ENCODE measurements around the gene ATP1A4.

Gene ATP1A4

GRCh38 chr1:160207771-160208556 is 56.6 kb downstream of the ATP1A4 start:
- no peak for DNase-seq

GRCh38 chr1:160208557-160209320 is 57.3 kb downstream of the ATP1A4 start:
- no peak for DNase-seq

GRCh38 chr1:160209321-160210046 is 58.1 kb downstream of the ATP1A4 start:
- no peak for DNase-seq

DNA sequence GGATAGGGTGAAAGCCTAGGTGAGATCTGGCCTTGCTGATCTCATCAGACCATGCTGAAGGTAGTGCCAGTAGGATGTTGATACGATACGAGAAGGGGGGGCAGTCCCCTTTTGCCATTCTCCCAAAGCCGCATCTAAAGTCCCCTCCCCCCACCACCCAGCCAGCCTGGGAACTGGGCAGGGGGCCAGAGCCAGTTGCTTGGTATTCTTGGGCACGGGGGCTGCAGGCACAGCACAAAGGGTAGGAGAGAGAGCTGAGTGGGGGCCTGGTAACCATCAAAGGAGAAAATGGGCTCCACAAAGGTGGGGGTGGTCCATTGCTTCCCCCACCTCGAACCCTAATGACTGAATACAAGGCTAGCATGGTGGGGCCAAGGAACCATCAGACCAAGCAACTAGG is 59.2 kb downstream of the ATP1A4 start:
- no peak for DNase-seq

- no peak for DNase-seq
Measured at GRCh38 chr1:160211046-160211790, 59.8 kb downstream of the ATP1A4 start.

DNA sequence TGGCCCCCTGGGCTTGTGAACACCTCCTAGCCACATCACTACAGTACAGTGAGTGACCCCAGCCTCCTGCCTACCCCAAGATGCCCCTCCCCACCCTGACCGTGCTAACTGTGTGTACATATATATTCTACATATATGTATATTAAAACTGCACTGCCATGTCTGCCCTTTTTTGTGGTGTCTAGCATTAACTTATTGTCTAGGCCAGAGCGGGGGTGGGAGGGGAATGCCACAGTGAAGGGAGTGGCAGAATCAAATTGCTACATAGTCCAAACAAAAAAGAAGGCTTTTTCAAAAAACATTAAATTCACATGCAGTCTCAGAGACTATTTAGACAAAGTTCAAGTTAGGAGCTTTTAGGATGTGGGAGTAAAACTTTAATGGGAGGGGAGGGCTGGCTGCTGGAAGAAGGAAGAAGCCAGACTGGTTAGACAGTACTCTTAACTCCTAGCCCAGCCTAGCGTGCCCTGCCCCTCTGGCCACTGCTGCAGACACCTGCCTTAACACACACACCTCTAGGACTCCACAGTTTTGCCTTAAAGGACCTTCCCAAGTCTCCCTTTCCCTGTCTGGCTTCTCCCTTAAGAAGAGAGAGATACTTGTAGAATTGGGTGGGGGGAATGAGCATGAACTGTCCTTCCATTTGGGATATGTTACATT is 63.2 kb downstream of the ATP1A4 start:
- DNase-seq = no peak

- no peak for DNase-seq
Measured at GRCh38 chr1:160216301-160216700, 64.9 kb downstream of the ATP1A4 start.

DNA sequence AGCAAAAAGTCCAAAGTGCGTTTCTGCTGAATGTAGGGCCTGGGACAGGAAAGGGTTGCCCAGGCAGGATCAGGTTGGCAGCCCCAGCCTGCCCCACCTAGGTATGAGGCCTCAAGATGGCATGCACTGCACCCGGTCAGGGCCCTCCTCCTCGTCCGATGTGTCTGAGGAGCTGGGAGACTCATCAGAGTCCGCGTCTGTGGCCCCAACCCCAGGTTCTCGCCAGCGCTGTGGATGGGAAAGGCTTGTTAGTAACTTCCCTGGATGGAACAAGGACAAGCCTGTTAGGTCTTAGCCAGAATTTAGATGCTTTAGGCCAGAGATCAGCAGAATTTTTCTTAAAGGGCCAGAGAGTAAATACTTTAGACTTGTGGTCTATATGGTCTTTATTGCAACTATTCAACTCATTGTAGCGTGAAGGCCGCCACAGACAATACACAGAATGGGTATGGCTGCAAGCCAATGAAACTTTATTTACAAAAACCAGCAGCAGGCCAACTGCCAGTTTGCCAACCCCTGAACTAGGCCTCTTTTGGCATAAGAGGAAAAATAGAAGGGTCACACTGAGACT is 66.2 kb downstream of the ATP1A4 start:
- no peak for DNase-seq

GRCh38 chr1:160219062-160219929 is 67.9 kb downstream of the ATP1A4 start:
- DNase-seq = peak; percentile 28

GRCh38 chr1:160220301-160220700 is 68.9 kb downstream of the ATP1A4 start:
- DNase-seq = no peak

- DNase-seq = no peak
Measured at GRCh38 chr1:160221089-160221488, 69.7 kb downstream of the ATP1A4 start.

GRCh38 chr1:160222546-160222945 is 71.1 kb downstream of the ATP1A4 start:
- no peak for DNase-seq

- no peak for DNase-seq
Measured at GRCh38 chr1:160224606-160225005, 73.2 kb downstream of the ATP1A4 start.

GRCh38 chr1:160225345-160225744 is 73.9 kb downstream of the ATP1A4 start:
- no peak for DNase-seq

GRCh38 chr1:160226623-160227022 is 75.2 kb downstream of the ATP1A4 start:
- no peak for DNase-seq

DNA sequence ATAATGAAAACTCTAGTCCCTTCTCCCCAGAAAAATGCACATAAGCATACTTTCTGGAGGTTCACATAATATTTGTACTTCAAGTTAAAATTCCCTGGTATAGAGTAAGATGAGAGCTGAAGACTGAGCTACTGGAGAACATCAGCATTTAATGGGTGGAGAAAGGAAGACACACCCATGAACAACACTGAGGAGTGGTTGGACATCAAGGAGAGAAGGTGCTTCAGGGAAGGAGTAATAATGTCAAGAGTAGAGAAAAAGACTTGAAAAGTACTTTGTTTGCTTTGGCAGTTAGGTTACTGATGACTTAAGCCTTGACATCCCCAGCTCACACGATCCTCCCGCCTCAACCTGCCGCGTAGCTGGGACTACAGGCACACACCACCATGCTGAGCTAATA is 75.6 kb downstream of the ATP1A4 start:
- no peak for DNase-seq

GRCh38 chr1:160227561-160227960 is 76.2 kb downstream of the ATP1A4 start:
- no peak for DNase-seq

DNA sequence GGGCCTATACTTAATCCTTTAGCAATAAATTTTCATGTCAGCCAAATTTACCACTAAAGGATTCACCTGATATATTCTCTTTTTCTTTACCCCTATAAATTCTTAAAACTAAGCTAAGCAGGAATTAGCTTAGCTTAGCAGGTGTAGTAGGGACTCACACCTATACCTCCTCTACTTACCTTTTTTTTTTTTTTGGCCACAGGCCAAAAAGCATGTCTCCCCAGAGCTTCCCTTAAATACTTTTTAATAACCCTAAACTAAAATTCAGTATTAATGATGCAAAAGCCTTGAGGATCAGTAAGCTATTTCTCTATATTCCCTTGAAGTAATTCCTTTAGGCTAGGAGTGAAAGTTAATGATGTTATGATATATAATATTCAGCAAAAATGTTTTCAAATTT is 77.0 kb downstream of the ATP1A4 start:
- no peak for DNase-seq

GRCh38 chr1:160232911-160233310 is 81.5 kb downstream of the ATP1A4 start:
- no peak for DNase-seq

Data from NCI-H2107 (cell line).